Fibroblast of skin of scalp (primary cell): ENCODE measurements around the gene EEPD1.

Experiments used
- DNase-seq: peaks from one replicate; pipeline ENCODE4 v3.0.0-alpha.2; 2013

The EEPD1 gene

DNA sequence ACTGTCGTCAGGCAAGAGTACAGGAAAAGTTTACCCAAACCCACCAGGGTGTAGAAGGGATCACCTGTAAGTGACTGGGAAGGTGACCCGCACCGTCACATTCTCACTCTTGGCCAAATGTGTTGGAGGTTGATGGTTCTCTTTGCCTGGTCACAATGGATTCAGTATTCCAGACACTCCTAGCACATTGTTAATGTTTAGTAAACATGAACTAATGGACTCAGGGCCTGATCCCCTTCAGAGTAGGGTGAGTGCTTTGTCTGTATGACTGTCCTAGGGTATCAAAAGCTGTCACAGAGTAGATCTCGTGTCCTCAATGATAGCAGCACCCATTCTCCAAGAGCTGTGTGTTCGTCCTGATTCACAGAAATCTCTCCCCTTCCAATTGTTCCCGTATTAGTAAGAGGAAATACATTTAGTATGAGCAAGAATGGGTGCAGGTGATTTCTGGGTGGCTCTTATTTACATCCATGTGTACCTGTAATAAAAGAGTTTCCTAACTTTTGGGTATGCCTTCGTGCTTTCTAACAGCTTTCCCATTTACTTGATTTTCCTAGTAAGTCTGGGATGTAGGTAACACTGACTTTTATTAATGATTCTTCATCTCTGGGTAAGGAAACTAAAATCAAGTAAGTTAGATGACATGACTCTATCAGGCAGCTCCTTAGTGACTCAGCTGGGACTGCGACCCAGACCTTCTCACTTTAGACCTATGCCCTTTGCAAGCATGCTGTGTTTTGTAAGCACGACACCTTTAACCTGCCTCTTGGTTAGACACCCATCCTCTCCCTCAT is 4.7 kb downstream of the EEPD1 start:
- DNase-seq, result no peak

DNA sequence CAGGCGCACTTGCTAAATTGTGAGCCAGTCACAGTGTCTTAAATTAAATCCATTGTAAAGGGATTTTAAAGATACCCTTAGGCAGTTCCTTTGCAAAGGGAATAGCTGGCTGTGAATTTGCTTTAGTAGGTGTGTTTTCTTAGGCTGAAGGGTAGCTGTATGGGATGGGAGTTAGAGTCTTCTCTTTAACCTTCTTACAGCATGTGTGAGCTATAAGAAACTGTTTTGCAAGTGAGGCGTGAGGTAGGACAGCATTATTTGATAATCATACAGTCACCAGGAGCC is 5.2 kb downstream of the EEPD1 start:
- DNase-seq, result no peak

DNA sequence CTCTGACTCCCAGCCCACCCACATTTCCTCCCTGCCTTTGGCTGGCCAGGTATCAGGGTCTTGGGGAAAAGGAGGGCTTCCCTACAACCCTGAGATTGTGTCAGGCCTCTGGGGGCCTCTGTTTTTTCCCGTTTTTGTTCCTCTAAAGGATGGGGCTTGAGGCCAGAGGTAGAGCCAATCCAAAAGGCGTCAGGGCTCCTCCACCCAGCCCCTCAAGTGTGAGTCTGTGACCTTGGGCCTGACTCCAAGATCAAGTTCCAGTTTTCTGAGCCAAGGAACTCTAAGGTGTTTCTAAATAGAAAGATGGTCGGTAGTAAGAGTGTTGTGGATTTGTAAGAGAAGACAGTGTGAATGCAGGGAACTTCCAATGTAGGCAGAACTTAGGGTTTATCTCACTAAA is 6.6 kb downstream of the EEPD1 start:
- no peak for DNase-seq

DNA sequence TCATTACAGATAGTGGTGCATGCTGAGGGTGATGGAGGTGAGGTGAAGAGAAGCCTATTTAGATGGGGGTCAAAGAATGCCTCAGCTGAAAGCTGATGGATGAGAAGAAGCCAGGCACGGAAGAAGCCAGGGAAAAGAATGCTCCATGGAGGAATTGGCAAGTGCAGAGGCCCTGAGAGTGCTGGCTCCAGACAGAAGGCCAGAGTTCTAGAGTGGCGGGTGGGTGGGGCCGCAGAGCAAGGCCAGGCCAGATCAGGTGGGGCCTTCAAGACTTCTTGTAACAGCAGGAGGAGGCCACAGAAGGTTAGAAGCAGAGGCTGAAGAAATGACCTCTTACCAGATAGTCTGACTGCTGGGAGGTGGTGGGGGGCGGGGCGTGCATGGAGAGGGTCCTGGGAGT is 7.3 kb downstream of the EEPD1 start:
- no peak for DNase-seq

DNA sequence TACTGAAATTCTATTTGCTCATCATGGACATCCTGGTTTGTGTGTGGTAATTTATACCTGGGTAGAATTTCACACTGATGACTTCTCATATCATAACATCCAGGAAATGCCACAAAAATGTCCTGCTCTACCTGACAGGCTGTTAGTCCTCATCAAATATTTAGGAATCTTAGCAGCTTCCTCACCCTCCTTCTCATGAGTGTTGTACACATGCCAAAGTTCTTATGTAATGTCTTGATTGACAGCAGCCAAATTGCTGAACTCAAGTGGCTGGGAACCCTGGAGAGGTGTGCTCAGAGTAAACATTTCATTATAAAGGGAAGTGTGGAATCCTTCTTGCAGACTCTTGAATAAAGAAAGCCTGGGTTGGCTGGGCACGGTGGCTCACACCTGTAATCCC is 8.9 kb downstream of the EEPD1 start:
- DNase-seq, result no peak

DNA sequence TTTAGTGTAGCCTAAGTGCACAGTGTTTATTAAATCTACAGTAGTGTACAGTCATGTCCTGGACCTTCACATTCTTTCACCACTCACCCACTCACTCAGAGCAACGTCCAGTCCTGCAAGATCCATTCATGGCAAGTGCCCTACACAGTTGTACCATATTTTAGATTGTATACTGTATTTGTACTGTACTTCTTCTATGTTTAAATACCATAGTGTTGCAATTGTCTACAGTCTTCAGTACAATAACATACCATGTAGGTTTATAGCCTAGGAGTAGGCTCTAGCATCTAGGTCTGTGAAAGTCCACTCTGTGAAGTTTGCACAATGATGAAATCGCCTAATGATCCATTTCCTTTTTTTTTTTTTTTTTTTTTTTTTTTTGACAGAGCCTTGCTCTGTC is 12.0 kb downstream of the EEPD1 start:
- DNase-seq, result no peak

DNA sequence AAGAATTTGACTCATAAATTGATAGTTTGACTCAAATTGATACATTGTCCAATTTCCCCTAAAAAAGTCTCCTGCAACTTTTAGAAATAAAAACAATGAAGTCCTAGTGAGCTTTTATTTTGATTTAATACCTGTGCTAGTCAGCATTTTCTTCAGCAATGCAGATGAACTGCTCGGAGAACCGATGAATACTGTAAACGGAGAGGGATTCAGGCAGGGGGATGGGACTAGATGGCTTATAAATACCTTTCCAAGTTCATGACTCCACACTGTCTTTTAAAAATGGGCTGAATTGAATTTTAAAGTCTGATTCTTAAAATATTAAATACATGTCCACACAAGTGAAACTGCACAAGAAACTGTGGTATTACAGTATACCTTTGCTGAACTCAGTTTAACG is 12.7 kb downstream of the EEPD1 start:
- DNase-seq, result no peak

DNA sequence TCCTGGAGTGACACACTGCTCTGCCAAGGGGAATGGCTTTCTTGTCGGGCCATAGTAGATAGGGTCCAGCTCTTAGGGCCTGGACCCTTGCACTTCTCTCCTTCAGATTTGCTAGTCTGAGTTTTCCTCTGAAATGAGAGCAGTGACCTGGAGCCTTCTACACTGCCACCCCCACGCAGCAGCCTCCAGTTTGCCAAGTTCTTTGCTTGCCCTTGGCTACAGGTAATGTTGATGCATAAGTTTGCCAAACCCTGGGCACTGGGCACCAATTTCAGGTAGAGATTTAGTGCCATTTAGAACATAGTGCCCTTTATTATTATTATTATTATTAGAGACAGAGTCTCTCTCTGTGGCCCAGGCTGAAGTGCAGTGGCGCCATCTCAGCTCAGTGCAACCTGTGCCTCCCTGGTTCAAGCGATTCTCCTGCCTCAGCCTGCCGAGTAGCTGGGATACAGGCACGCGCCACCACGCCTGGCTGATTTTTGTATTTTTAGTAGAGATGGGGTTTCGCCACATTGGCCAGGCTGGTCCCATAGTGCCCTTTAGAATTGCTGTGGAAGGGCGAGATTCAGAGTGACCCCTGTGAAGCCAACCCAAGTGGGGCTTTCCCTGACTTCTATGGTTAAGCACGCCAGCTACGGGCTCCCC is 14.5 kb downstream of the EEPD1 start:
- no peak for DNase-seq

DNA sequence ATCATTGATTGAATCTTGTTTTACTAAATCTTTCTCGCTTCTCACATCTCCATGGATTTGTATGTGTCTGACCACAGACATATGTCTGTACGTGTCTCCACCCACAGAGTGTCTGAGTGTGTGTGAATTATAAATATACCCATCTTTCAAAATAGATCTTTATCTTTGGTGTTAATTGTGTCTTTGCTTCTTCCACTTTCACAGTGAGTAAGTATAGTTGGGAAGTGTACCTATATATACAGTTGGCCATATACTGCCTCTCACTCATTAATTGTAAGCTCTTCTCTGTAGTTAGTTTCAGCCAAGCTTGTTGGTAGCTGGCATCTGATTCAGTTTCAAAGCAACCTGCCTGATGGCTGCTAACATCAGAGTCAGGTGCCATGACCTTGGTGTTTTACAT is 18.4 kb downstream of the EEPD1 start:
- DNase-seq, result no peak

DNA sequence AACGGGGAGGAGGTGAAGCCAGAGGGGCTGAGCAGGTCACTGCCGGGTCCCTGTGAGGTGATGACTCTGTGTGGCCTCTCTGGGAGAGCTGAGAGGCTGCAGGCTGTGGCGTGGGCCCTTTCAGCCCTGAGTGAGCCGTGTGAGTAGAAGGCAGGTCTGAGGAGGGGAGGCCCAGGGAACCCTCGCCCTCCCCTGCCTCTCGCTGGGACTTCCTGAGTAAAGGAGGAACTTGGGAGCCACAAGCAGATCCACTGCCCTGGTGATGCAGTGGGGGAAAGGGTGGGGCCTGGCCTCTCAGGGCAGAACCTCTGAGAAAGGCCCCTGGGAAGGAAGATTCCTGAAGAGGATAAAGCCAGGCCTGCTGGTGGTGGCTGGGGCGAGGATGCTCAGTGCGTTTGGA is 22.8 kb downstream of the EEPD1 start:
- no peak for DNase-seq

DNA sequence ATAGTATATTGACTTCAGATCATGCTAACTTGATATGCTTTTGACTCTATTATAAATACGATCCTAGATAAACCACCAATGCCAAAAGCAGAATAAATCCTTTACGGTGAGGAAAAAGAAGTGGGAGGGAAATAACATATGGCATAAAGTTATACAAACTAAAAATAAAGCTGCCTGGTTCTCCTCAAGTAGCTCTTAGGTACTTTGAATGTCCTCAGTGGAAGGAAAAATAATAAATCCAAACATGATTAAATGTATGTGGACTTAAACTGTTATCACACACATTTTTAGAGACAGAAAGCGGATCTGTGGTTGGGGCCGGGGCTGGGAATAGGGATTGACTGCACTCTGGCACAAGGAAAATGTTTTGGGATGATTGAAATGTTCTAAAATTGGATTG is 23.6 kb downstream of the EEPD1 start:
- DNase-seq, result no peak

DNA sequence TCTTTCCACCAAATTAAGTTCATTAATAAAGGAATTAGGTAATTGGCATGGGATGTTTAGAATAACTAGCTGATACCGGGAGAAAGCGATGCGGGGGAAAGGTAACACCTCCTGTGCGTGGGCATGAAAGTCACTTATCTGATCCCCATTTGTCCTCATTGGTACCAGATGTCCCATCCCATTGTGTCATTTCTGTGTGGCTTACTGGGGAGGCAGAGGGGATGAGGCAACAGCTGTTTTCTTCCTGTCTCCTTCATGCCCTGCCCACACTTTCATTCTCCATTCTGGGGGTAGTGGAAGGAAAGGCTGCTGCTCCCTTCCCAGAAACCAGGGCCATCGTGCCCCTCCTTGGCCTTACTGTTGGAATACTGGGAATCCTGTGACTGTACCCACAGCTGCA is 27.1 kb downstream of the EEPD1 start:
- DNase-seq, result no peak

DNA sequence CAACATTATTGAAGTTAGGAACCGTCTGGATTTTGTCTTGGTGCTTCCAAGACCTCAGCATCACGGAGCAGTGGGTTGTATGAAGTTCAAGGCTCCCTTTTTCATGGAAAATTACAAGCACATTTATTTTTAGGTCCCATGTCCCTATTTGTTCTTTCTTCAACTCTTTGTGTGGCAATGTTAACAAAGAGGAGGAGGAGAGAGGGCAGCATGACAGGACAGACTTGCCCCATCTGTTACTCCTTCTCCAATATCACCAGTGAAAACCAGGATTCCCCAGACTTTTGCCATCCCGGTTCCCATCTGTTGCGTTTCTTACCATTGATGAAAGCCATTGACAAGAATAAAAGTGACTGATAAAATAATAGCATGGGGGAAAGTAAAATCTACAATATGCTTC is 28.6 kb downstream of the EEPD1 start:
- DNase-seq, result no peak

DNA sequence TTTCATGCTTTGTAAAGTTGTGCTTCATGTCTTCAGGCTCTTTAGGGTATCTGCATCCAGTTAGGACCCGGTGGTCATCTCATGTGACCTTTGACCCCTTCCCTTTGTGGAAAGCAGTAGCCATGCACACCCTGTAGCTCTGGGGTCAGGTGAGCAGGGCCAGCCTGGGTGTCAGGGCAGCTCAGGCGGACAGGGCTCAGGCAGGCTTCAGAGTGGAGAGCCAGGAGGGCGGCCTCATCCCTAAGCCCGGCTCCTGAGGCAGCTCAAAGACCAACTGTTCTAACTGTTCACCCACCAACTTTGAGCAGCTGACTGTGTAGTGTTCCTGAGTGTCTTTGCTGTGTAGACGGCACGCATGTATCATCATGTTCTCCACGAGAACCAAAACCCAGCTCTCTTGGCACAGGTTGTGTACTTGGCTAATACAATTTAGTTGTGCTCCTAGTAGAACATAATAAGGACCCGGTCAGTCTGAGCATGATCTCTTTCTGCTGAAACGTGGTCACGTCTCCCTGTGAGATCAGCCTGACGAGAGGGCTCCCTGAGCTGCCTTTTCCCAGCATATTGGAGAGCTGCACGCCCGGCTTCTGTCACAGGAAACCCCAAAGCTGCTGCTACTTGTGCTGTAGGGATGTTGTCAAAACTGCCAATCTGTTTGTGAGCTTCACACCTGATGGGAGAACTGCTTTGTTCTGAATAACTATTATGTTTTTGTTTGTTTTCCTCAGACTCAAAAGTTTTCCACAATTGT is 30.0 kb downstream of the EEPD1 start:
- no peak for DNase-seq

DNA sequence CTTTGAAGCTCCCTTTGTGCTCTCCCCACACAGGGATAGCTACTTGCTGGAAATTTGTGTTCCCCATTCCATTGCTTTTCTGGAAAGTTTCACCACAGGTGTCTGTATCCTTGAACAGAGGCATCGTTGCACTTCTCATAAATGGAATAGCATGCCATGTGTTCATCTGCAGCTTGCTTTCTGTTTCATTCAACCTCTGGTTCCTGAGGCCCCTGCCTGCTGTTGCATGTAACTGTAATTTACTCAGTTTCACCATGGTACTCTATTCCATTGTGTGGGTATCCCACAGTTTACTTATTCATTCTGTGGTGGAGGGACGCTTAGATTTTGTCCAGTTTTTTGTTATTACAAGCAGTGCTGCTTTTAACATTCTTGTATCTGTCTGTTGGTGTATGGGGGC is 32.0 kb downstream of the EEPD1 start:
- DNase-seq, result no peak

DNA sequence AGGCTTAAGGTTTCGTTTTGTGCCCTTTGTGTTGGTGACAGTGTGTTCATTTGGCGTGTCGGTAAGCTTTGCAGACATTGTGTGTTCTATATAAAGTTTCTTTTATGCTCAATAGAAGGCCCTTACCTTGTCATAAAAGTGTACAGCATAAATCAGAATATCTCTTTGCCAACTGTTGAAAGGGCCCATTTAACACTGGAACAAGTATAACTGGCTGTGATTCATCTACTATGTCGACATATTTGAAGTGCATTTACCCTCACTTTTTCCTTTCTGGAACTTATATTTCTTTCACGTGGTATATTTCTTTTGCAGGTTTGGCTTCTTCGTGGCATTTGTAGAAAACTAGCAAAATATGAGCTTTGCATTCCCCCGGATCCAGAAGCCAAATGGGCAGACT is 32.7 kb downstream of the EEPD1 start:
- no peak for DNase-seq

DNA sequence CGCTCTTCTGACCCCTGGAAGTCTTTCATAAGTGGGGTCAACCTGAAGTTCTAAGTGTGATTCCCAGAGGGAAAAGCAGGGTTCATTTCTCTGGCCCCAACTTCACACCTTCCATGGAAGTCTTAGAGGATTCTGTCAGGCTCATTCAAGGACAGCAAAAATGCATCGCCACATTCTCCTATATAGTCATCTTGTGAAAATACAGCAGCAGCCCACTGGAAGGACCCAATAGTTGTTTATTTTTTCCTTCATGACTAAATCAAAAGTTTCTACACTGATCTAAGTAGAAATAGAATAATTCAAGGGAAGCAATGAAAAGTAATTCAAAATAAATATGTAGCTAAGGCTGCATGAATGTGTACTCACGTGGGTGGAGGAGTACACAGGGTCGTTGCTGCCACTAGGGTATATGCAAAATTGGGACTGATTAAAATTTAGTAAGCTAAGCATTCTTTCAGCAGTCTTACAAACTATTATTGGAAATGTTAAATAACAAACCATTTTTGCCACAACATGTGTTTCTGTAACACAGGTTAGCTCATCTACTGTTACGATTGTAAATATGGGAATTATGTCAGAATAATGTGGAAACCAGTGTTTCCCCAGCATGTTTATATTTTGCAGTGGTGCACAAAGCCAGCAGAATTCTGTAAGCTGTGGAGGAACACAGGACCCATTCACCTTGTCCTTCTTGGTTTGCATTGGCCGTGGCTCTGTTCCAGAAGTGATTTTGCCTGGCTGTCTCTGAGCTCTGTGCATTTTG is 33.5 kb downstream of the EEPD1 start:
- DNase-seq, result no peak

DNA sequence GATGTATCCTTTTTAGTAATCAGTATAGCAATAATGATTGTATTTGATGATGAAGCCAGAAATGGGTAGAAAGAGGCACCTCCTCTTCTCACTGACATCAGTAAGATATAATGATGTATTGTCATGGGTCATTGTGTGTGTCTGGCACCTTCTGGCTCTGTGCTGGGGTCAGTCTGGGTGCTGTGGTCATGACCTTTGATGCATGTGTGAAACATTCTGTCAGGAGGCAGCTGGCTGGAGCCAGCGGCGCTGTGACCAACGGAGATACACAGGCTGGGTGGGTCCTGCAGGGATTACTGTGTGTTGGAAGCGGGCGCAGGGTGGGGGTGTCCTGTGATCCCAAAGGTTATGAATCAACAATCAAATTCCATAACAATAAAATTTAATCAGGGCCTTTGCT is 35.2 kb downstream of the EEPD1 start:
- no peak for DNase-seq

DNA sequence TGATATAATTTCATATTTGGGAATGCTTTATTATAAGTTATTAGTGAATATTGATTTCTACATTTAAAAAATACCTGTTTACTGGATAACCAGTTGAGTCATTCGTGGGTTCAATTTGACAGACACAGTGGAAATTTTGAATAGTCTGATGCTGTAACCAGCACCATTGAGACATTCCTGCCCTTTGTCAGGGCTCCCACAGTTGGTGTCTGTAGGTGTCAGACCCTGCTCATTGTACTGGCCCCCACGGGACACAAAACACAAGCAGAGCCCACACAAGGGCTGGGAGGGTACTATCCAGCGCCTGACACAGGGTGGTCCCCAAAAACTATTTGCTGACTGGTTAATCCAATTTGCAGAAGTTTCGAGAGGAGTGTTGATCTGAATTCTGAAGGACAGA is 35.9 kb downstream of the EEPD1 start:
- DNase-seq, result no peak

DNA sequence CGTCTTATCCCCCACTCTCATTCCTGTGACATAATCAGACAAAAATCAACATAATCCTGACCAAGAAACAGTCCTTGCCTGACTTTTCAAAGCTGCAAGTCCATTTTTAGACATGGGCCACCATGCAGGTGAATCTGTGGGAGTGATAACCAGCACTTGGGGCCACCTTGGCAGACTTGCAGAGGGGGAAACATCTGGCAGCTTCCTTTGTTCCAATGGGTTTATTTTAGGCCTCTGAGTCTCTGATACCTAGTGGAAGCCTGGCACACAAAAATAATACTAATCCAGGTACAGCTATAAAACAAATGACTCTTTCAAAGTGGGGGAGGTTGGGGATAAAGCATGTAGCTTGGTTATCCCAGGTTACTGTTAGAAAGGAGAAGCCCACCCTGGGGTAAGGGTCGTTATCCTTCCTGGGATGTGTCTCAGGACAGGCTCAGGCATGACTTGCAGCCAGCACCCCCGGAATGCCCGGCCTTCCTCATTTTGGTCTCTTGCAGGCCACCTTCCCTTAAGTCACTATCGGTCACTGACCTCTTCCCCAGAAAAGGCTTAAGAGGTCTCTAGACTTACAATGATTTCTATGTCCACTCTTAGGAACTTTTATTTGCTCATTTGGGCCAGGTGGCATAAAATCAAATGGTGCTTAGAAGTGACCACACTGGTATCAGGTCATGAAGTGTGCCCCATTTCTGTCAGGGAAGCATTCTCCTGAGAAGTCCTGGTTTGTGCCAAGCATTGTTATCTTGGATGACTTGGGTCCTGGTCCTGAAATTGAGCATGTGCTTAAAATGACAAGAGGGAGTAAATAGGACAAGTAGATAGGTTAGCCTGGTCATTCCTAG is 37.6 kb downstream of the EEPD1 start:
- DNase-seq, result no peak

DNA sequence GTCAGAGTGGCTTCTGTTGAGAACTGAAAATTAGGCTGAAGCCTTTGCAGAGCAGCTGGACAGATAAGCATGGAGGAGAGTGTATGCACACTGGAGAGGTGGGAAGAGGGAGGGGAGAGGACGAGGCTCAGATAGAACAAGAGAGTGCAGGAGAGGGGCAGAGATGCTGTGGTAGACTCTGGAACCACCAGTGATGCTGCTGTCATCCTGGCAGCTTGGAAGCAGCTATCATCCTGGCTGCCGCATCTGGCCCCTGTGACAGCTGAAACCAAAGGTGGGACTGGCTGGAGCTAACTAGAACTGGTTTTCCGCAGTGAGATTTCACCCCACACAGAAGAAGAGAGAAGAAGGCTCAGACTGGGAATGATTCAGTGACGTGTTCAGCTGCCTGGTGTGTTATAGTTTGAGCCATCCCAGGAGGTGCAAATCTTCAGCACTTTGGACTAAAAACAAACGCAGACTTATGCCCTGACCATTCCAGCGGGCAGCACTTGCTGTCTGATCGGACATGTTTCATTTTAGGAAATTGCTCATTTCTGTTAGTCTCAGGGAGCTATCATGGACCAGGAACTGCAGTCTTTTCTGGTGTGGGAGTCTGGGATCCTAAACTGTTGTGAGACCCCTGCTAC is 38.4 kb downstream of the EEPD1 start:
- no peak for DNase-seq
